Activated CD4-positive, alpha-beta T cell treated with anti-CD3 and anti-CD28 coated beads for 24 hours (primary cell): Measurements from ENCODE around the gene DNAAF1.

ENCODE experiments used
- DNase-seq, 2 donors: peaks; one replicate each; pipeline ENCODE4 v3.0.0-alpha.2; 2020; ENCODE audit warnings: low read depth in 2 of 2

DNAAF1 gene

GRCh38 chr16:84159800-84160199 lies 14.7 kb downstream of the DNAAF1 start:
- DNase-seq: no peak

DNA sequence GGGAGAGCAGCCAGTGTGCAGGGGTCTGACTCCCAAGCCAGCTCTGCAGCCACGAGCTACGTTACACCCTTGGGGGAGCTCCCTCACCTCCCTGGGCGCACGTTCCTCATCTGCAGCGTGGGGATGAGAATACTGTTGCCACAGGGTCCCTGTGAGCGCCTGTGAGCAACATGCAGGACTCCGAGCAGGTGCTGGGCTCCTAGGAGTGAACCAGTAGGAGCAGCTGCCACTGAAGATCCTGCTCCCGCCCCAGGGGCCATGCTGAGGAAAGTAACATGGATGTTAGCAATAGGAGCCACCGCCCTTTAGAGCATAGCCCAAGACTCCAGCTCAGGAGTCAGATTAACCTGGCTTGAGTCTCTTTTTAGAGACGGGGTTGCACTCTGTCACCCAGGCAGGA lies 15.9 kb downstream of the DNAAF1 start:
- no peak for DNase-seq

GRCh38 chr16:84161801-84162200 lies 16.7 kb downstream of the DNAAF1 start:
- no peak for DNase-seq

- DNase-seq: no peak
Observed at GRCh38 chr16:84165746-84166145, 20.6 kb downstream of the DNAAF1 start.

- DNase-seq: no peak
Observed at GRCh38 chr16:84166796-84167695, 21.9 kb downstream of the DNAAF1 start.

DNA sequence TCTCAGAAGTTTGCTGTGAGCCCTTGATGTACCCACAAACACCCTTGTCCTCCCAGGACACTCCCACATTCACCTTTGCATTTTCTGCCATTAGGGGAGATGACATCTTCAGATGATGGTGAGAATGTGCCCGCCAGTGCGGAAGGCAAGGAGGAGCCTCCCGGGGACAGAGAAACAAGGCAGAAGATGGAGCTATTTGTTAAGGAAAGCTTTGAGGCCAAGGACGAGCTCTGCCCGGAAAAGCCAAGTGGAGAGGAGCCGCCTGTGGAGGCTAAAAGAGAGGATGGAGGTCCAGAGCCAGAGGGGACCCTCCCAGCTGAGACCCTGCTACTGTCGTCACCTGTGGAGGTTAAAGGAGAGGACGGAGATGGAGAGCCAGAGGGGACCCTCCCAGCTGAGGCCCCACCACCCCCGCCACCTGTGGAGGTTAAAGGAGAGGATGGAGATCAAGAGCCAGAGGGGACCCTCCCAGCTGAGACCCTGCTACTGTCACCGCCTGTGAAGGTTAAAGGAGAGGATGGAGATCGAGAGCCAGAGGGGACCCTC lies 24.7 kb downstream of the DNAAF1 start:
- no peak for DNase-seq

- DNase-seq: no peak
Observed at GRCh38 chr16:84174396-84174795, 29.3 kb downstream of the DNAAF1 start.

GRCh38 chr16:84175350-84176081 lies 30.4 kb downstream of the DNAAF1 start:
- DNase-seq: peak; percentile 25 to 65

GRCh38 chr16:84176192-84177053 lies 31.3 kb downstream of the DNAAF1 start:
- no peak for DNase-seq

DNA sequence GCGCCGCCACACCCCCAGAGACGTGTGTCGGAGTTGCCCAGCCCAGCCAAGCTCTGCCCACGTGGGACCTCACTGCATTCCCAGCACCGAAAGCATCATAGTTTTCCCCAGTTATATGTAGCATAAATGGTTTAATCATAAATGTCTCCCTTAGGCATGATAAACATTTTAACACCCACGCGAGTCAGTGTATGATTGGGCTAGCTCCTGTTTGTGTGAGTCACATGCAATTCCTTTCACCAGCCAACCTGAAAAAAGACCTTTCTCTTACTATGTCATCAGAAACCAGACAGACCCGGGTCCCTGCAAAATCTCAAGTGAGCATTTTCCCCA lies 32.6 kb downstream of the DNAAF1 start:
- no peak for DNase-seq

DNA sequence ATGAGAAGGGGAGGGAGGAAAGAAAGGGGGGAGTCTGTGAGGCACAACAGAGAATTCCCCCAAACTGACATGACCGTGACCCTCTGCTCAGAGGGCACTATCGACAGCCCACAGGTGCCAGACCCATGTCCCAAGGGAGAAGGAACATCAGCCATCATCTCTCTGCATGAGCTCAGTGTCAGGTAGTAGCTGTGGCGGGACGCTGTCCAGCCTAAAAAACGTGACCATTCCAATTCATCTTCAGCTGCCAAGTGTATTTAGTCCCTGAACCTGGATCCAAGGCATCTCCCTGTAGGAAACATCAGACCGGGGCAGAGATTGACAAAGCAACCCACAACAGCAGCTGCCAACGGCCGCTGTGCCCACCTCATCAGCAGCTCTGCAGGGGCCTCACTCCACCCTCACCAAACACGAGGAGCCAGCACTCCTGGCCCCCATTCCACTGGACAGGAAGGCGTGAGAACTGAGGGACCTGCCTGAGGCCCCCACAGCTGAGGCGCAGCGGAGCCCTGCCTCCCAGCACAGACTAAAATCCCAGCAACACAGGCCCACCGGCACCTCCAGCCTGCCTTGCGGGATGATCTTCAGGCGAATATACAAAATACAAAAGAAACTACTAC lies 33.1 kb downstream of the DNAAF1 start:
- DNase-seq: no peak

DNA sequence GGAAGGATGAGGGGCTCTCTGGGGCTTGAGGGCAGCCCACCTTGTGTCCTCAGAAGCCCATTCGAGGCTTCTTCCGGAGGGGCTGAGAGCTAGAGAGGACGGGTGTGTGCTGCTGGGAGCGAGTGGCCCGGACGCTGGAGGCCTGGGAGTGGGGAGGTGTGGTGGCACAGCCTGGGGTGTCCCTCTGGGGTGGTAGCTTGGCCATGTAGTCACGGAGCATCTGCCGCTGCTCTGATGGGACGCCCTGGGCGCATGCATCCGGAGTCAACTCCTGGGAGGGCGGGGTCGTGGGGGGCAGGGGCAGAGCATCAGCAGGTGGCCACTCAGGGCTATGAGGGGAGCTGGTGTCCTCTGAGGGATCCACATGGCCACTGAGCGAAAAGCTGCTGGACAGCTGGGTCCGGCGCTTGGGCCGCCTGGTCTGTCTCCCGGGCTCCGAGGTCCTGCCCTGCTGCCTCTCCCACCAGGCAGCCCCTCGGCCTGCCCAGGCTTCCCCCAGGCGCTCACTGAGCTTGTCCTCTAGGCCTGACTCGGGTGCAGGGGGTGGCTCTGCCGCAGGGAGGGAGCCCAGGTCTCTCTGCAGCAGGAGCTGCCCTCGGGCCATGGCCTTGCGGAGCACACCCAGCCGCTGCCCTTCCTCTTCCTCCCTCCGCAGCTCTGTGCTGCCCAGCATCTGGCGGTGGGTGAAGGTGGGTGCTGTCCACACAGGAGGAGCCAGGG lies 33.9 kb downstream of the DNAAF1 start:
- no peak for DNase-seq

GRCh38 chr16:84179612-84180320 lies 34.7 kb downstream of the DNAAF1 start:
- no peak for DNase-seq

DNA sequence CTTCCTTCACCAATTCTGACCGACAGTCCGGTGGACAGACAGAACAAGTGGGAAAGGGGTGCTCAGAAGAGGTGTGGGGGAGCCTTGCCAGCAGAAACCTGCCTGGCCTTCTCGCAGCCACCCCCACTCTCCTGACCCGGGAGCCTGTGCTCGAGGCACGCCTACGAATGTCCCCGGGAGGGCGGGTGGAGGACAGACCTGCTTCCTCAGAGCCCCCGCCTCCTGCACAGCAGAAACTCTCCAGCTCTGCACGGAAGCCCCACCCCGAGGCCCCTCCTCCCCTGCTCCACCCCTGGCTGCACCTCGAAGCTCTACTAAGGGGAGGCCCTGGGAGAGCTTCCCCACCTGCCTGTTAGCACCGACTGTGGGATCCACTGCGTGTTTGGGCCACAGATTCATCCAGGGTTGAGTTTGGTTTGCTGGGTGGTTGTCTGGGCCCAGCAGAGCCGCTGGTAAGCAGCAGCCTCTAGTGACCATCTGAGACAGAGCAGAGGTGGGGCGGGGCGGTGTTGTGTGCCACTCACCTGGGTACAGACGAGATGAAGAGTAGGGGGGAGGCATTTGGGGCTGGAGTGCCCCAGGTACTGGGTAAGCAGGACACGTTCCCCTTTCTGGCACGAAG lies 35.5 kb downstream of the DNAAF1 start:
- no peak for DNase-seq

GRCh38 chr16:84181144-84181915 lies 36.2 kb downstream of the DNAAF1 start:
- DNase-seq: no peak

- DNase-seq: no peak
Observed at GRCh38 chr16:84182104-84182503, 37.0 kb downstream of the DNAAF1 start.

GRCh38 chr16:84182680-84183571 lies 37.8 kb downstream of the DNAAF1 start:
- DNase-seq: no peak

DNA sequence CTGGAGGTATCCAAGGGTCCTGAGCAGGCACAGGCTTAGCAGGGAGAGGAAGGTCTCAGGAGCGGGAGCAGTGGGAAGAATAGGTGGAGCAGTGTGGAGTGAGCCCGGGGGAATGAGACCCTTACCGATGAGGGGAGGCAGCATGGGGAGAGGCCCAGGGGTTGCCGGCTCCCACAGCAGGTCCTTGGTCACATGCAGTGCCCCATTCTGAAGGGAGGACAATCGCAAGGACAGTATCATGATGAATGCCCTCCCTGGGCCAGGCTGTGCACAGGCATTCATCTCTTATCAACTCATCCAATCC lies 38.4 kb downstream of the DNAAF1 start:
- no peak for DNase-seq
